ENCODE results near the gene TNFRSF13B.

Gene TNFRSF13B

GRCh38 chr17:16911141-16911937 is 60.6 kb downstream of the TNFRSF13B start:
- TF ChIP-seq MAX (IDR thresholded peaks at IDR 0.05) = no peak
- no peak for TF ChIP-seq USF1 (IDR thresholded peaks at IDR 0.05)
- no peak for TF ChIP-seq YY1 (IDR thresholded peaks at IDR 0.05; ENCODE audit: low read depth)
- no peak for TF ChIP-seq EP300 (IDR thresholded peaks at IDR 0.05; ENCODE audit: borderline replicate concordance)
- no peak for TF ChIP-seq TEAD4 (IDR thresholded peaks at IDR 0.05)

- no peak for TF ChIP-seq ZBTB7A (IDR thresholded peaks at IDR 0.05; ENCODE audit: low read depth)
- no peak for TF ChIP-seq TAF1 (IDR thresholded peaks at IDR 0.05; ENCODE audit: low read depth)
- no peak for TF ChIP-seq MAX (IDR thresholded peaks at IDR 0.05)
- no peak for TF ChIP-seq TEAD4 (IDR thresholded peaks at IDR 0.05)
- TF ChIP-seq EP300 (IDR thresholded peaks at IDR 0.05; ENCODE audit: borderline replicate concordance) = no peak
These were observed 61.6 kb downstream of the TNFRSF13B start for GRCh38 chr17:16910341-16910740.

- TF ChIP-seq CEBPB (IDR thresholded peaks at IDR 0.05) (no peak), EP300 (IDR thresholded peaks at IDR 0.05; ENCODE audit: borderline replicate concordance) (no peak), USF1 (IDR thresholded peaks at IDR 0.05) (no peak), YY1 (IDR thresholded peaks at IDR 0.05; ENCODE audit: low read depth) (no peak), MAX (IDR thresholded peaks at IDR 0.05) (no peak), ZBTB7A (IDR thresholded peaks at IDR 0.05; ENCODE audit: low read depth) (no peak)
These were observed 62.3 kb downstream of the TNFRSF13B start for GRCh38 chr17:16909472-16910246.

- no peak for TF ChIP-seq TEAD4 (IDR thresholded peaks at IDR 0.05)
- TF ChIP-seq USF1 (IDR thresholded peaks at IDR 0.05) = no peak
- TF ChIP-seq YY1 (IDR thresholded peaks at IDR 0.05; ENCODE audit: low read depth) = no peak
- no peak for TF ChIP-seq CREB1 (IDR thresholded peaks at IDR 0.05; ENCODE audit: low read depth)
- TF ChIP-seq MAX (IDR thresholded peaks at IDR 0.05) = no peak
- no peak for TF ChIP-seq CEBPB (IDR thresholded peaks at IDR 0.05)
- TF ChIP-seq RAD21 (IDR thresholded peaks at IDR 0.05; ENCODE audit: low read depth) = no peak
- no peak for TF ChIP-seq EGR1 (IDR thresholded peaks at IDR 0.05)
- no peak for TF ChIP-seq TCF12 (IDR thresholded peaks at IDR 0.05; ENCODE audit: low read depth)
- TF ChIP-seq ZBTB7A (IDR thresholded peaks at IDR 0.05; ENCODE audit: low read depth) = no peak
- TF ChIP-seq FOXM1 (IDR thresholded peaks at IDR 0.05; ENCODE audit: borderline replicate concordance, low read depth) = no peak
- TF ChIP-seq REST (IDR thresholded peaks at IDR 0.05; ENCODE audit: low read depth) = no peak
- no peak for TF ChIP-seq EP300 (IDR thresholded peaks at IDR 0.05; ENCODE audit: borderline replicate concordance)
These were observed 63.6 kb downstream of the TNFRSF13B start for GRCh38 chr17:16908273-16908672.

- TF ChIP-seq REST (IDR thresholded peaks at IDR 0.05; ENCODE audit: low read depth) (no peak), ZBTB7A (IDR thresholded peaks at IDR 0.05; ENCODE audit: low read depth) (no peak), NFIC (IDR thresholded peaks at IDR 0.05) (no peak), MAX (IDR thresholded peaks at IDR 0.05) (no peak), RAD21 (IDR thresholded peaks at IDR 0.05; ENCODE audit: low read depth) (no peak), EP300 (IDR thresholded peaks at IDR 0.05; ENCODE audit: borderline replicate concordance) (no peak), TEAD4 (IDR thresholded peaks at IDR 0.05) (no peak), TAF1 (IDR thresholded peaks at IDR 0.05; ENCODE audit: low read depth) (no peak), EGR1 (IDR thresholded peaks at IDR 0.05) (no peak), TCF12 (IDR thresholded peaks at IDR 0.05; ENCODE audit: low read depth) (no peak), CREB1 (IDR thresholded peaks at IDR 0.05; ENCODE audit: low read depth) (no peak), FOXM1 (IDR thresholded peaks at IDR 0.05; ENCODE audit: borderline replicate concordance, low read depth) (no peak), CEBPB (IDR thresholded peaks at IDR 0.05) (no peak), USF1 (IDR thresholded peaks at IDR 0.05) (no peak), YY1 (IDR thresholded peaks at IDR 0.05; ENCODE audit: low read depth) (no peak)
These were observed 65.2 kb downstream of the TNFRSF13B start for GRCh38 chr17:16906680-16907079.

Data from Ishikawa (cell line).